SU-DHL-6 (cell line): ENCODE results near the gene C1QA.

Source experiments
- H2AFZ ChIP-seq: fragments of 200-600 bp; sonication (generic); 2 replicates; pipeline ENCODE4 v1.6.1; 2014; ENCODE audit warnings: low read depth, mild to moderate bottlenecking, moderate library complexity, mixed read lengths, antibody characterized with exemption, low read length; ENCODE audit not compliant: severe bottlenecking
- H3F3A ChIP-seq: fragments of 200-600 bp; shearing (Covaris generic); 2 replicates; pipeline ENCODE4 v1.6.0; 2016; ENCODE audit warnings: antibody characterized with exemption, mild to moderate bottlenecking; ENCODE audit not compliant: insufficient read depth
- H3K27ac ChIP-seq: fragments of 200-600 bp; sonication (generic); 2 replicates; pipeline ENCODE4 v1.5.1; 2016; ENCODE audit warnings: low read depth, mild to moderate bottlenecking, low read length, moderate library complexity, mixed read lengths
- H3K27me3 ChIP-seq: fragments of 200-600 bp; sonication (generic), shearing (Covaris generic); 2 replicates; pipeline ENCODE4 v1.6.0; 2014; ENCODE audit warnings: mild to moderate bottlenecking, low read length
- H3K36me3 ChIP-seq: fragments of 200-600 bp; sonication (generic); 2 replicates; pipeline ENCODE4 v1.6.1; 2014; ENCODE audit warnings: mild to moderate bottlenecking, low read length, mixed read lengths
- H3K4me2 ChIP-seq: fragments of 300-600, 200-600 bp; shearing (Covaris generic), sonication (generic); 2 replicates; pipeline ENCODE4 v1.6.0; 2014; ENCODE audit warnings: low read length, low read depth, mild to moderate bottlenecking; ENCODE audit not compliant: poor library complexity, severe bottlenecking
- H3K4me3 ChIP-seq: fragments of 200-600 bp; sonication (generic); 2 replicates; pipeline ENCODE4 v1.5.1; 2014; ENCODE audit warnings: antibody characterized with exemption, low read length, mild to moderate bottlenecking, mixed read lengths; ENCODE audit not compliant: insufficient read depth, poor library complexity, severe bottlenecking
- H3K79me2 ChIP-seq: fragments of 200-600 bp; sonication (generic); 2 replicates; pipeline ENCODE4 v1.6.1; 2014; ENCODE audit warnings: mild to moderate bottlenecking, low read length, moderate library complexity; ENCODE audit not compliant: insufficient read depth
- H3K9ac ChIP-seq: fragments of 200-600 bp; sonication (generic); 2 replicates; pipeline ENCODE4 v1.7.0; 2014; ENCODE audit warnings: mild to moderate bottlenecking, low read length
- H3K9me2 ChIP-seq: fragments of 200-600 bp; sonication (generic); replicated peaks from 2 replicates; pipeline ENCODE4 v1.6.1; 2014; ENCODE audit warnings: low read length; ENCODE audit not compliant: insufficient read depth
- H3K9me3 ChIP-seq: fragments of 200-600 bp; sonication (generic); 2 replicates; pipeline ENCODE4 v1.6.1; 2014; ENCODE audit warnings: low read length, mixed read lengths; ENCODE audit not compliant: insufficient read depth
- H4K20me1 ChIP-seq: fragments of 200-600 bp; sonication (generic); 2 replicates; pipeline ENCODE4 v1.6.1; 2014; ENCODE audit warnings: low read depth, mild to moderate bottlenecking, antibody characterized with exemption, low read length, moderate library complexity, mixed read lengths
- EZH2phosphoT487 ChIP-seq: fragments of 200-600 bp; sonication (generic), shearing (Covaris generic); conservative IDR thresholded peaks from 2 replicates; pipeline ENCODE4 v1.6.1; 2018; ENCODE audit warnings: mild to moderate bottlenecking, antibody characterized with exemption, low read length, moderate library complexity, mixed read lengths
- TF ChIP-seq, protein P1 (sequence below): fragments of 200-600 bp; sonication (generic); IDR thresholded peaks from one replicate; pipeline ENCODE4 v1.5.1; 2017; ENCODE audit warnings: antibody characterized with exemption, mild to moderate bottlenecking, low read length, moderate library complexity; ENCODE audit not compliant: insufficient read depth, poor library complexity, severe bottlenecking

C1QA gene

GRCh38 chr1:22635436-22635835 is 992 bp upstream of the C1QA start:
- no peaks in the 10 kb centered on the region for H3K9me2 ChIP-seq
- H3K9ac ChIP-seq = no peak overlapping the region

GRCh38 chr1:22636927-22637326 is 499 bp downstream of the C1QA start:
- Histone ChIP-seq H3K4me2 (no peak overlapping the region), H3K9me3 (no peaks in the 10 kb centered on the region), H3K27ac (no peak overlapping the region), H3K27me3 (no peaks in the 10 kb centered on the region), H3F3A (no peaks in the 10 kb centered on the region), H4K20me1 (no peaks in the 10 kb centered on the region), H2AFZ (no peak overlapping the region), H3K4me3 (no peak overlapping the region), H3K79me2 (no peaks in the 10 kb centered on the region), H3K36me3 (no peaks in the 10 kb centered on the region), H3K9ac (no peak overlapping the region), H3K9me2 (no peaks in the 10 kb centered on the region)
- no peak for TF ChIP-seq EZH2phosphoT487
- TF ChIP-seq, protein P1, sequence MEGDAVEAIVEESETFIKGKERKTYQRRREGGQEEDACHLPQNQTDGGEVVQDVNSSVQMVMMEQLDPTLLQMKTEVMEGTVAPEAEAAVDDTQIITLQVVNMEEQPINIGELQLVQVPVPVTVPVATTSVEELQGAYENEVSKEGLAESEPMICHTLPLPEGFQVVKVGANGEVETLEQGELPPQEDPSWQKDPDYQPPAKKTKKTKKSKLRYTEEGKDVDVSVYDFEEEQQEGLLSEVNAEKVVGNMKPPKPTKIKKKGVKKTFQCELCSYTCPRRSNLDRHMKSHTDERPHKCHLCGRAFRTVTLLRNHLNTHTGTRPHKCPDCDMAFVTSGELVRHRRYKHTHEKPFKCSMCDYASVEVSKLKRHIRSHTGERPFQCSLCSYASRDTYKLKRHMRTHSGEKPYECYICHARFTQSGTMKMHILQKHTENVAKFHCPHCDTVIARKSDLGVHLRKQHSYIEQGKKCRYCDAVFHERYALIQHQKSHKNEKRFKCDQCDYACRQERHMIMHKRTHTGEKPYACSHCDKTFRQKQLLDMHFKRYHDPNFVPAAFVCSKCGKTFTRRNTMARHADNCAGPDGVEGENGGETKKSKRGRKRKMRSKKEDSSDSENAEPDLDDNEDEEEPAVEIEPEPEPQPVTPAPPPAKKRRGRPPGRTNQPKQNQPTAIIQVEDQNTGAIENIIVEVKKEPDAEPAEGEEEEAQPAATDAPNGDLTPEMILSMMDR = no peak

More at GRCh38 chr1:22635436-22635835, 992 bp upstream of the C1QA start:
- no peak overlapping the region for H3K4me2 ChIP-seq
- no peak overlapping the region for H2AFZ ChIP-seq
- no peaks in the 10 kb centered on the region for H3K9me3 ChIP-seq
- no peaks in the 10 kb centered on the region for H3K36me3 ChIP-seq
- H3K27me3 ChIP-seq = no peaks in the 10 kb centered on the region
- no peak overlapping the region for H3K27ac ChIP-seq
- no peak overlapping the region for H3K4me3 ChIP-seq
- TF ChIP-seq, protein P1 = no peak
- no peak for TF ChIP-seq EZH2phosphoT487
- no peaks in the 10 kb centered on the region for H4K20me1 ChIP-seq
- no peaks in the 10 kb centered on the region for H3K79me2 ChIP-seq
- no peaks in the 10 kb centered on the region for H3F3A ChIP-seq

DNA sequence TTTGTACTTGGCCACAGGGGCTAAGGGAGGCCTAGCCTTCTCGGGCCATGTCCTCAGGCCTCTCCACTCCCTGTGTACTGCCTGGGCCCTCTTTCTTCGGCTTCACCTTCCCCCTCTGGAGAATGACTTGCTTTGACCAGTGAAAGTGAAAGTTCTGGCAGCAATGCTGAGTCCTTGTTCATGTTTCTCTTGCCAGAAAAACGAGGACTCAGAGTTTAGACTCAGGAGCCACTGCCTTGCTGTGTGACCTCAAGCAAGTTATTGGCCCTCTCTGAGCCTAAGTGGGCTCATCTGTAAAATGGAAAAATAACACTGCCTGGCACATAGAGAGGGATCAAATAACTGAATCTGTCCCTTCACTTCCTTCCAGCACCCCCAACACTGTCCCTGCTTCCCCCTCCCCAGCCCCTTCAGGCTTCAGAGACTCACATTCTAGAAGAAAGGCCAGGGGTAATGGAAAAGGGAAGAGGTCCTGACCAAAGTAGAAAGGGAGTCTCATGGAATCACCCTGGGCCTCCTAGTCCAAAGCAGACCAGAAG is 1.5 kb downstream of the C1QA start:
- Histone ChIP-seq H3K79me2 (no peaks in the 10 kb centered on the region), H3K27me3 (no peaks in the 10 kb centered on the region), H3K9me3 (no peaks in the 10 kb centered on the region), H3F3A (no peaks in the 10 kb centered on the region), H3K4me3 (no peak overlapping the region), H3K4me2 (no peak overlapping the region), H4K20me1 (no peaks in the 10 kb centered on the region), H2AFZ (no peak overlapping the region), H3K9me2 (no peaks in the 10 kb centered on the region), H3K9ac (no peak overlapping the region), H3K36me3 (no peaks in the 10 kb centered on the region), H3K27ac (no peak overlapping the region)
- TF ChIP-seq, protein P1 = no peak
- no peak for TF ChIP-seq EZH2phosphoT487
